Right lobe of liver (tissue), 6 donors: ENCODE data around the gene SRD5A1. TPM values are rescaled to one million over a fixed set of nuclear protein-coding genes. Genes with fewer than 3 reads are reported as not detected.
A peak's percentile ranks its signal among the peaks of the same experiment; 100 is the strongest.

Experiments
- ATAC-seq, 4 donors: fragments of 200-7000 bp; cut with Tn5 transposase; one replicate each; pipeline ENCODE4 v1.9.1; 2020; ENCODE audit warnings: mild to moderate bottlenecking in 4 of 4, moderate library complexity in 4 of 4
- DNase-seq, 3 donors: peaks; one replicate each; pipeline ENCODE4 v3.0.0-alpha.2; 2020
- H3K27ac ChIP-seq, 3 donors: fragments of 200-600 bp; one replicate each; pipeline ENCODE4 v1.8.0; 2022
- H3K27me3 ChIP-seq, 2 donors: fragments of 200-600 bp; one replicate each; pipeline ENCODE4 v1.8.0; 2022
- H3K36me3 ChIP-seq, 4 donors: fragments of 200-600 bp; sonication (generic) in 1 of 4; one replicate each; pipeline versions ENCODE4 v1.5.1 to v1.8.0; 2017 to 2022; ENCODE audit warnings: control low read depth in 1 of 4
- H3K4me1 ChIP-seq, 4 donors: fragments of 200-600 bp; sonication (generic) in 1 of 4; one replicate each; pipeline versions ENCODE4 v1.5.1 to v1.8.0; 2017 to 2022; ENCODE audit warnings: control low read depth in 1 of 4
- H3K4me3 ChIP-seq, 3 donors: fragments of 200-600 bp; one replicate each; pipeline ENCODE4 v1.8.0; 2022
- H3K9me3 ChIP-seq, 4 donors: fragments of 200-600 bp; sonication (generic) in 1 of 4; one replicate each; pipeline versions ENCODE4 v1.5.1 to v1.8.0; 2017 to 2022; ENCODE audit warnings: control low read depth in 1 of 4
- CTCF ChIP-seq, 4 donors: fragments of 200-600 bp in 3 of 4; fragments of 450-650 bp in 1 of 4; IDR thresholded peaks; one replicate each; pipeline versions ENCODE4 v1.5.1 to v1.8.0; 2016 to 2022; ENCODE audit warnings: antibody characterized with exemption in 4 of 4, mild to moderate bottlenecking in 2 of 4
- POLR2A ChIP-seq: fragments of 450-650 bp; IDR thresholded peaks from one replicate; pipeline ENCODE4 v1.6.1; 2017; ENCODE audit warnings: antibody characterized with exemption, mild to moderate bottlenecking
- WGBS: methylation state at CpG from one replicate; pipeline ENCODE4 v1.1.6; 2018; ENCODE audit warnings: low coverage, low lambda C conversion rate; ENCODE audit not compliant: insufficient coverage; ENCODE audit errors: missing lambda C conversion rate; 5-methylcytosine and 5-hydroxymethylcytosine counted together
- intact Hi-C, 2 donors: fragments of 100-400 bp; cut with DNase I; formaldehyde crosslinking; loops; one replicate each; pipeline versions ENCODE4 v1.11.2 to v1.14.1; 2022
- total RNA-seq, 6 experiments: library from RNA; depleted of rRNA in 2 of 6; stranded (reverse); fragments of >200 nt in 2 of 6; fragmentation: NEBNext Ultra II Directional in 3 of 6; extraction: Animal tissue kit (Norgen Biotek cat#: 25700) in 3 of 6; gene quantifications; one replicate each; pipeline versions ENCODE4 v1.1.0 to v1.2.4, GENCODE V29; 2016 to 2023
- donor health status: DM: no; HTN: yes; CAD: no.
- donor health status: DM: no; HTN: no; CAD: no.
- donor health status: DM: no; HTN: no; CAD: no.
- donor health status: DM: no; HTN: yes; CAD: no.
- donor health status: DM: no; HTN: yes; CAD: no.

Gene SRD5A1
- total RNA-seq, 6 experiments from 2014 or later = 13.5 to 87.6 (median 52.2) TPM

DNA sequence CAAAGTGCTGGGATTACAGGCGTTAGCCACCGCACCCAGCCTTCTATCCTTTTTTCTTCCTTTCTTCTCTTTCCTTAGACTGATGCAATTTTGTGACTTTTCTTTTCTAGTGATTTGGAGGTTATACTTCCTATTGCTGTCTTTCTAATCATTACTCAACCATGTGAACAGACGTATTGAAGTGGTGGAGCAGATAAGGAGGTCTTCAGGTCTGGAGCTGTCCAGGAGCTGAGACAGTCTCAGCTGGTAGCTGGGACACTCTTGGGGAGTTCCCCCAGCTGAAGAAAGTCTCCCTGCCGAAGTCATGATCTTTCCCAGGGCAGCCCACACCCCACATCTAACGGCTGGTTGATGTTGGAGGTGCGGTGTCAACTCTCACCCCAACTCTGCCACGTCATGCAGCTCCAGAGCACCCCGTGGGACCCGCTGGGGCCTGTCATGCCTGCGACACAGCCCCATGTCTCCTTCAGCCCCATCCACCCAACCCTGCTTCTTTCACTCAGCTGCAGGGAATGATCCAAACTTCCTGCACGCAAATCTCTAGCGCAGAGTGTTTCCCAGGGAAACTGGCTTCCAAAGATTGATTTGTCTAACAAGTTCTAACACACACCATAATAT lies 41.5 kb upstream of the SRD5A1 start:
- Histone ChIP-seq H3K4me1 (peaks cover 0 to 59% (median 24%) of the 10 kb centered on the region in 4 donors), H3K9me3 (no peaks in the 10 kb centered on the region), H3K27ac (peak overlapping the region; percentile 41 to 99 (median 94)), H3K27me3 (no peaks in the 10 kb centered on the region), H3K4me3 (no peak overlapping the region), H3K36me3 (peaks cover 0 to 1% (median 0%) of the 10 kb centered on the region in 4 donors)
- ATAC-seq = no peak
- intact Hi-C loops = no loop called here
- TF ChIP-seq POLR2A (no peak), CTCF (IDR thresholded peaks at IDR 0.05) (no peak)
- DNase-seq = no peak
- WGBS = 52% methylated on average over 6 of the region's 12 CpGs

GRCh38 chr5:6592601-6593000 lies 40.6 kb upstream of the SRD5A1 start:
- intact Hi-C loops = no loop called here
- DNase-seq (peak in 2 of 3 donors; percentile 49 to 79), ATAC-seq (peak; percentile 37 to 61 (median 52))
- no peaks in the 10 kb centered on the region for H3K9me3 ChIP-seq
- no peak overlapping the region for H3K4me3 ChIP-seq
- H3K4me1 ChIP-seq = peaks cover 0 to 68% (median 28%) of the 10 kb centered on the region in 4 donors
- no peak for TF ChIP-seq CTCF (IDR thresholded peaks at IDR 0.05)
- TF ChIP-seq POLR2A = no peak
- peak overlapping the region; percentile 41 to 99 (median 94) for H3K27ac ChIP-seq
- no peaks in the 10 kb centered on the region for H3K36me3 ChIP-seq
- no peaks in the 10 kb centered on the region for H3K27me3 ChIP-seq
- WGBS = 32% methylated on average over 3 of the region's 3 CpGs

DNA sequence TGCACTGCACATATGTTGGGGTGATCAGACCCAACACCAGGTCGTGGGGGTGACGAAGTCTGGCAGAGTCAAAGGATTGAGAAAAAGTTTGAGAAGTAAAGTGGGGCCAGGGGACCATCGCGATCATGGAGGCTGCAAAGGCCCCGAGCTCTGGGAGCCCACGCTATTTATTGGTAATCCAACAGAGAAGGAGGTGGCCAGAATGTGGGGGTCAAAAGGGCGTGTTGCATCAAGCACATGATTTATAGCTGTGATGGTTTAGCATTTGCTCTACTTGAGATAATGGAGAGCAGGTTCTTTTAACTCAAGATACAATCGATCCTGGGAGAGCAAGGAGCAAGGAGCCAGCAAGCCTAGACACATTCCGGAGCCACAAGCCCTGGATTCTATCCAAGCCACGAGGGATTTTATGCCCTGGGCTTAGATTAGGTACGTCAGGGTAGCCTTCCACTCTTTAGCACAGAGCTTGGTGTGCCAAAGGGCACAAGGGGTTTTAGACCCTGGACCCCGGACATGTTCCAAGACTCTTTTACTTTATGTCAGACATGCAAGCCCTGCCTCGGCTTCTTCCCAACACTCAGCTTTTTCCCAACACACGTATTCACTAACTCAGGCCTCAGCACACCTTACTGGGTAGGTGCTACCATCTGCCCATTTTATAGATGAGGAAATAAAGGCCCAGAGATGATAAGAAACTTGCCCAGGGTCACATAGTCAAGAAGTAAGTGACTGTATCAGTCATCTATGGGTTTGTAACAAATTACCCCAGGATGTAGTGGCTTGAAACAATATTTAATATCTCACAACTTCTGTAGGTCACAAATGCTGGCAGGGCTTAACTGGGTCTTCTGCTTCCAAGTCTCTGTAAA lies 39.9 kb upstream of the SRD5A1 start:
- ATAC-seq = peak in 2 of 4 donors; percentile 4 to 16
- WGBS = 35% methylated on average over 7 of the region's 14 CpGs
- Histone ChIP-seq H3K4me3 (no peak overlapping the region), H3K27me3 (no peaks in the 10 kb centered on the region), H3K4me1 (peaks cover 0 to 75% (median 32%) of the 10 kb centered on the region in 4 donors), H3K36me3 (no peaks in the 10 kb centered on the region), H3K27ac (peak overlapping the region; percentile 54 to 99 (median 94)), H3K9me3 (no peaks in the 10 kb centered on the region)
- intact Hi-C loops = no loop called here
- peak in 1 of 3 donors; percentile 74 for DNase-seq
- TF ChIP-seq POLR2A = no peak
- TF ChIP-seq CTCF (IDR thresholded peaks at IDR 0.05) = no peak

DNA sequence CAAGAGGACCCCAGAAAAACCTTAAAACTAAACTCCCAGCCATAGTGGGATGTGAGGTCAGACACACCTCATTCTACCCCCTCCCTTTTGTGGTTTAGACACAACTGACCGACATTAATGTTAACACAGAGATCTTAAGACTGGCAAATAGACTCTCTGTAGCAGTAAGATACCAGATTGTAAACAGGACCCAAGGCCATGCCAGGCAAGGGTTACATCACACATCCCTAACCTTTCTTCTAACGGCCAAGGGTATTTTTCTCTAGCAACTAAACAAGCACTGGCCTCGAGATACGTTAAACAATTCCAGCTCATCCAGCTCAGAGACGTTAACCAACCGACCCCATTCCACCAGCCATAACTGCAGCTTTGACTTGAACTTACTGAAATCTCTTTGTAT lies 39.2 kb upstream of the SRD5A1 start:
- no peaks in the 10 kb centered on the region for H3K36me3 ChIP-seq
- no peak overlapping the region for H3K4me3 ChIP-seq
- H3K27me3 ChIP-seq = no peaks in the 10 kb centered on the region
- WGBS = 10% methylated on average over 4 of the region's 6 CpGs
- no peaks in the 10 kb centered on the region for H3K9me3 ChIP-seq
- intact Hi-C loops = no loop called here
- no peak for TF ChIP-seq POLR2A
- TF ChIP-seq CTCF (IDR thresholded peaks at IDR 0.05) = no peak
- H3K27ac ChIP-seq = peak overlapping the region; percentile 54 to 99 (median 94)
- DNase-seq = peak in 1 of 3 donors; percentile 54
- ATAC-seq = peak; percentile 5 to 35 (median 19)
- H3K4me1 ChIP-seq = peaks cover 0 to 82% (median 32%) of the 10 kb centered on the region in 4 donors
